C4-2B (cell line): ENCODE data around the gene SPPL2B.

Source experiments
- H3K27ac ChIP-seq: fragments of 450-650 bp; 2 replicates; pipeline ENCODE4 v1.5.1; 2017
- ZFX ChIP-seq: fragments of 450-650 bp; IDR thresholded peaks from 2 replicates; pipeline ENCODE4 v1.6.1; 2017
- TF ChIP-seq, protein P1 (sequence below): fragments of 450-650 bp; conservative IDR thresholded peaks from 2 replicates; pipeline ENCODE4 v1.5.1; 2017; ENCODE audit warnings: mild to moderate bottlenecking

SPPL2B gene

DNA sequence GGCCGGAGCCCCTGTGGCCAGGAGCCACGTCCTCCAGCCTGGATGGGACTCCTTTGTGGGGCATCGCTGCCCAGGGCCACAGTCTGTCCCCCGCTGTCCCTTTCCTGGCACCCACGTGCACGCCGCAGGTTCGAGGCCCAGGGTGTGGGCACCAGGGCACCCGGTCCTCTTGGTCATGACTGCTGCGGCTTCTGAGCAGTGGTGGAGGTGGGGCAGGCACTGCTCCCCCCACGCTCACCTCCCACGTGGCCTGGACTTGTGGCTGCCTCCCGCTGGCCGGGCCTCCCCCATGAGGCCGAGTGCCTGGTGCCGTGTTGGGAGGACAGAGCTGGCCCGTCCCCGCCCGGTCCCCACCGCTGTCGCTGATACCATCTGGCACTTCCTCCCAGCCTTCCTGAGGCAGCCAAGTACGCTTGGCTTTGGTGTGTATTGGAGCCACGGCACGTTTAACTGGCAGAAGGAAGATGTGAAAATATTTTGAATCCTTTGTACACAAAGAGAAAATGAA is 12.8 kb downstream of the SPPL2B start:
- TF ChIP-seq, protein P1, sequence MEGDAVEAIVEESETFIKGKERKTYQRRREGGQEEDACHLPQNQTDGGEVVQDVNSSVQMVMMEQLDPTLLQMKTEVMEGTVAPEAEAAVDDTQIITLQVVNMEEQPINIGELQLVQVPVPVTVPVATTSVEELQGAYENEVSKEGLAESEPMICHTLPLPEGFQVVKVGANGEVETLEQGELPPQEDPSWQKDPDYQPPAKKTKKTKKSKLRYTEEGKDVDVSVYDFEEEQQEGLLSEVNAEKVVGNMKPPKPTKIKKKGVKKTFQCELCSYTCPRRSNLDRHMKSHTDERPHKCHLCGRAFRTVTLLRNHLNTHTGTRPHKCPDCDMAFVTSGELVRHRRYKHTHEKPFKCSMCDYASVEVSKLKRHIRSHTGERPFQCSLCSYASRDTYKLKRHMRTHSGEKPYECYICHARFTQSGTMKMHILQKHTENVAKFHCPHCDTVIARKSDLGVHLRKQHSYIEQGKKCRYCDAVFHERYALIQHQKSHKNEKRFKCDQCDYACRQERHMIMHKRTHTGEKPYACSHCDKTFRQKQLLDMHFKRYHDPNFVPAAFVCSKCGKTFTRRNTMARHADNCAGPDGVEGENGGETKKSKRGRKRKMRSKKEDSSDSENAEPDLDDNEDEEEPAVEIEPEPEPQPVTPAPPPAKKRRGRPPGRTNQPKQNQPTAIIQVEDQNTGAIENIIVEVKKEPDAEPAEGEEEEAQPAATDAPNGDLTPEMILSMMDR, result no peak
- no peak for TF ChIP-seq ZFX
- H3K27ac ChIP-seq, result no peak overlapping the region

DNA sequence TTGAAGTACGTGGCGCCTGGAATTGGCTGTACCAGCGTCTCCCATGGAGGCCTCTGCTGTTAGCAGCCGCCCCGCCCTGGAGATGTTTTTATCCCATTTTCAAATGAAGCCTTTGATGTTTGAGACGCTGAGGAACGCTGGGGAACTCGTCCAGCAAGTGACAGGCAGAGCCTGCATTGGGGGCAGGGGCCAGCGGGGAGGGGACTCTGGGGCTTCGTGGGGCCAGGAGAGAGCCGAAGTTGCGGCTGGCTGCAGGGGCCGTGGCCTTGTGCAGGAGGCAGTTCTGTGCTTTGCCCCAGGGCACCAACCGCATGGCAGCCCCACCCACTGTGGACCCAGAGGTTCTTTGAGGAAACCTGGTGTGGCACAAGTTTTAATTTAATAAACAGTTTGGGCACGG is 13.5 kb downstream of the SPPL2B start:
- H3K27ac ChIP-seq, result no peak overlapping the region
- TF ChIP-seq, protein P1, result no peak
- TF ChIP-seq ZFX, result no peak

DNA sequence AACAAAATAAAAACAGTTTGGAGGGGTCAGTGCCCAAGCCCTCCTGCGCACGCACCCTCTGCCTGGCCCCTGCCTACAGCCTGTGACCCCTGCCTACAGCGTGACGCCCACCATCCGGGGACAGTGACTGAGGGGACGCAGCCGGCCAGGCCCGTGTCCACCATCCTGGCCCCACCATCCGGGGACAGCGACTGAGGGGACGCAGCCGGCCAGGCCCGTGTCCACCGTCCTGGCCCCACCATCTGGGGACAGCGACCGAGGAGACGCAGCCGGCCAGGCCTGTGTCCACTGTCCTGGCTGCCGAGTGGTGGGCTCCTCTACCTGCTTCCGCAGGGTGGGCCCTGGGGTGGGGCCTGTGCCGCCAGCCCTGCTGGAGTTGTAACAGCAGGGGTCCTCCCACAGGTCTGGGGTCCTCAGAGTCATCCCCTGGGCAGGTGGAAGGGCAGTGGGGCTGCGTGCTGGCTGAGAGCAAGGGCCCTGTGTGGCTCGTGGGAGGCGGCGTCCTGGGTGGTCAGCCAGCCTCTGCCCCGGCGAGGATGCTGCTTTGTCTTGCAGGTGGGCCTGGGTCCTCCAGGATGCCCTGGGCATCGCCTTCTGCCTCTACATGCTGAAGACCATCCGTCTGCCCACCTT is 14.3 kb downstream of the SPPL2B start:
- TF ChIP-seq, protein P1, result no peak
- no peak for TF ChIP-seq ZFX
- no peak overlapping the region for H3K27ac ChIP-seq

DNA sequence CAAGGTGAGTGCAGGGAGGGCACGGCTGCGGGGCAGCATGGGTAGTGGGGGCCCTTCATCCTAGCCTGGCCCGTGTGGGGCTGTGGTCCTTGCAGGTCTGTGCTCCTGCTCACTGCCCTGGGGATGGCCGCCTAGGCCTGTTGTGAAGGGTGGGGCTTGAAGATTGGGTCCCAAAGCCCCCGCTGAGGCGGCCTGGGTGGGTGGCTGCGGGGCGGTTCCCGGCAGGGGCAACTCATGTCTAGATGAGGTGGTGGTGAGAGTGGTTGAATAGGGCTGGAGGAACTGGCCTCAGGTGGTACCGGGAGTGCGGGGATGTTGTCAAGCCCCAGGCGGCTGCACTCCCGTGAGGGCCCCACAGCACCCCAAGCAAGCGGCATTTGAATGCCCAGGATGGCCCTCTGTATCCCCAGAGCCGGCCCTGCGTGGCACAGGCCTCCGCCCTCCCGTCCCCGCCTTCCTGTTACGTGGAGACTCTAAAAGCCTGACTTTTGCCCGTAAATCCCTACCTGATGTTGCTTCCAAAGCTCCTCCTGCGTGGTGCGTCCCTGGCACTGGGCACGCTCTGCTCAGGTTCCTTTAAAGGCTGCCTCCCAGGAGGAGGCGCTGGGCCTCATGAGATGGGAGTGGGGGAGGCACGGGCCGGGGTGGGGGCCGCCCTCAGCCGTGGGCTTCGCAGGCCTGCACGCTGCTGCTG is 15.0 kb downstream of the SPPL2B start:
- TF ChIP-seq ZFX, result no peak
- TF ChIP-seq, protein P1, result no peak
- H3K27ac ChIP-seq, result no peak overlapping the region

DNA sequence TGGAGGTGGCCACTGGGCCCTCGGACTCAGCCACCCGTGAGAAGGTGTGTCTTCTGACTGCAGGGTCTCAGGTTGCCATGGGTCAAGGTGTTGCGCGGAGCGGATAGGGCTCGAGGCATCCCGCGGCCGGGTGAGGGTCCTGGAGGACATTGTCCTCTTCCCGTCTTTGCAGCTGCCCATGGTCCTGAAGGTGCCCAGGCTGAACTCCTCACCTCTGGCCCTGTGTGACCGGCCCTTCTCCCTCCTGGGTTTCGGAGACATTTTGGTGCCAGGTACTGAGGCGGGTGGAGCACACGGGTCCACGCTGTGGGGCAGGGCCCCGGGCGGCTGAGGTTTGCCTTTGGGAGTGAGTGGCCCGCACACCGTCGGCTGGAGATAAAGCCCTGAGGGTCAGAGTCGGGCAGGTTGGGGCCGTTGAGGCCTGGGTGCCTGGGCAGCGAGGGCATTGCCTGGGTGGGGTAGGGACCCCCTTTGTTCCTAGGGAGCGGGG is 15.9 kb downstream of the SPPL2B start:
- no peak overlapping the region for H3K27ac ChIP-seq
- TF ChIP-seq, protein P1, result no peak
- no peak for TF ChIP-seq ZFX

DNA sequence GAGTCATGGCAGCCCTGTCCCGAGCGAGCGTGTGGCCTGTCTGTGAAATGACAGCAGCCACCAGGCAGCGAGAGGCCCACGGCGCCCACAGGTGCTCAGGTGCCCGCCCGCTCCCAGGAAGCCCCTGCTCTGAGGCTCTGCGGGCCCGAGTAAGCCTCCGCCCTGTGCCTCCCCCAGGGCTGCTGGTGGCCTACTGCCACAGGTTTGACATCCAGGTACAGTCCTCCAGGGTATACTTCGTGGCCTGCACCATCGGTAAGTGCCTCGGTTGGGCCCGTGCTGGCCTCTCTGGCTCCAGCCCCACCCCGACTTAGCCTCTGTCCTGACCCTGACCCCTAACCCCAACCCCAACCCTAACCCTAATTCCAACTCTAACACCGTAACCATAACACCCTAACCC is 16.6 kb downstream of the SPPL2B start:
- TF ChIP-seq, protein P1, result no peak
- TF ChIP-seq ZFX, result no peak
- no peak overlapping the region for H3K27ac ChIP-seq
